ENCODE results near the gene IL17REL.

DNA sequence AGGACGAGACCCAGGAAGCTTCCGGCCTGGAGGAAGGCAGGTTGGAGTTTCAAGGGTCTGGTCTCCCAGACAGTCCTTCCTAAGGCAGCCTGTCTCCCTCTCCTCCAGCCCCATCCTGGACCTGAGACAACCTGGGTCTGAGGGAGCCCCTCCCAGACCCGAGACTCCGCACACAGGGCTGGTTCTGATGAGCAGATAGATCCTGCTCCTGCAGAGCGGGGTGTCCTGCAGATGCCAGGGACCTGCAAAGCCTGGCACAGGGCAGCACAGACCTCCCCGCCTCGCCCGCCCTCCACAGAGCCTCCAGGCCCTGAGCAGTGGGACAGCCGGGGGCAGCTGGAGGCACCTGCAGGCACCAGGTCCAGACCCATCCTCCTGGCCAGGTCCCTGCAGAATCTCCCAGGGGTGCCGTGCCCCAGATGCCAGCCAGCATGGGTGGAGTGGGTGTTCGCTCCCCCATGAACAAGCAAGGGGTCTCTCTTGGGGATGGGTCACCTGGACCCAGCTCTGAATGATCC is 44.2 kb downstream of the IL17REL start:
- TF ChIP-seq, protein P1, sequence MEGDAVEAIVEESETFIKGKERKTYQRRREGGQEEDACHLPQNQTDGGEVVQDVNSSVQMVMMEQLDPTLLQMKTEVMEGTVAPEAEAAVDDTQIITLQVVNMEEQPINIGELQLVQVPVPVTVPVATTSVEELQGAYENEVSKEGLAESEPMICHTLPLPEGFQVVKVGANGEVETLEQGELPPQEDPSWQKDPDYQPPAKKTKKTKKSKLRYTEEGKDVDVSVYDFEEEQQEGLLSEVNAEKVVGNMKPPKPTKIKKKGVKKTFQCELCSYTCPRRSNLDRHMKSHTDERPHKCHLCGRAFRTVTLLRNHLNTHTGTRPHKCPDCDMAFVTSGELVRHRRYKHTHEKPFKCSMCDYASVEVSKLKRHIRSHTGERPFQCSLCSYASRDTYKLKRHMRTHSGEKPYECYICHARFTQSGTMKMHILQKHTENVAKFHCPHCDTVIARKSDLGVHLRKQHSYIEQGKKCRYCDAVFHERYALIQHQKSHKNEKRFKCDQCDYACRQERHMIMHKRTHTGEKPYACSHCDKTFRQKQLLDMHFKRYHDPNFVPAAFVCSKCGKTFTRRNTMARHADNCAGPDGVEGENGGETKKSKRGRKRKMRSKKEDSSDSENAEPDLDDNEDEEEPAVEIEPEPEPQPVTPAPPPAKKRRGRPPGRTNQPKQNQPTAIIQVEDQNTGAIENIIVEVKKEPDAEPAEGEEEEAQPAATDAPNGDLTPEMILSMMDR (conservative IDR thresholded peaks at IDR 0.05; ENCODE audit: low read length) = no peak
- TF ChIP-seq EZH2phosphoT487 (IDR thresholded peaks at IDR 0.05; ENCODE audit: borderline replicate concordance) = no peak
